Sigmoid colon (tissue), 7 donors: Measurements from ENCODE around the gene KCTD11. TPM values are rescaled to one million over a fixed set of nuclear protein-coding genes. Genes with fewer than 3 reads are reported as not detected.
A peak's percentile ranks its signal among the peaks of the same experiment; 100 is the strongest.

Experiments
- DNase-seq: peaks from one replicate; pipeline ENCODE4 v3.0.0-alpha.2; 2019
- H3K27ac ChIP-seq, 4 donors: fragments of 200-600 bp; sonication (generic); one replicate each; pipeline ENCODE4 v1.5.1; 2016 to 2019; ENCODE audit warnings: mild to moderate bottlenecking in 1 of 4
- H3K27me3 ChIP-seq, 3 donors: fragments of 200-600 bp; sonication (generic); one replicate each; pipeline ENCODE4 v1.5.1; 2019; ENCODE audit warnings: mild to moderate bottlenecking in 1 of 3
- H3K36me3 ChIP-seq, 4 donors: fragments of 200-600 bp; sonication (generic); one replicate each; pipeline ENCODE4 v1.5.1; 2016 to 2019
- H3K4me1 ChIP-seq, 4 donors: fragments of 200-600 bp; sonication (generic); one replicate each; pipeline ENCODE4 v1.5.1; 2017 to 2019
- H3K4me3 ChIP-seq, 4 donors: fragments of 200-600 bp; sonication (generic); one replicate each; pipeline ENCODE4 v1.5.1; 2017 to 2019; ENCODE audit warnings: mild to moderate bottlenecking in 2 of 4, moderate library complexity in 1 of 4
- H3K9me3 ChIP-seq, 4 donors: fragments of 200-600 bp in 3 of 4; sonication (generic) in 3 of 4; one replicate each; pipeline versions ENCODE4 v1.5.1 to v1.6.1; 2013 to 2019
- EP300 ChIP-seq, 4 donors: sonication (generic); formaldehyde crosslinking; IDR thresholded peaks; one replicate each; pipeline ENCODE4 v1.6.1; 2017; ENCODE audit warnings: antibody characterized with exemption in 4 of 4
- POLR2A ChIP-seq, 2 donors: fragments of 450-650 bp; IDR thresholded peaks; one replicate each; pipeline ENCODE4 v1.6.1; 2016; ENCODE audit warnings: antibody characterized with exemption in 2 of 2, mild to moderate bottlenecking in 2 of 2, moderate library complexity in 2 of 2
- POLR2AphosphoS5 ChIP-seq, 4 donors: sonication (generic); formaldehyde crosslinking; IDR thresholded peaks; one replicate each; pipeline ENCODE4 v1.6.1; 2017; ENCODE audit warnings: antibody characterized with exemption in 4 of 4
- WGBS, 2 donors: extraction: QIAGEN DNeasy Blood & Tissue Kit; methylation state at CpG; one replicate each; pipeline ENCODE4 v1.1.7; 2013; 5-methylcytosine and 5-hydroxymethylcytosine counted together
- intact Hi-C: fragments of 100-400 bp; cut with DNase I; formaldehyde crosslinking; loops from one replicate; pipeline ENCODE4 v1.15.1; 2023
- polyA plus RNA-seq, 3 donors: library from polyadenylated mRNA; stranded (reverse); fragments of 200-250 nt; gene quantifications; one replicate each; pipeline ENCODE4 v1.2.3, GENCODE V29; 2013
- total RNA-seq, 4 donors: library from RNA; depleted of rRNA; stranded (reverse); fragments of >200 nt; gene quantifications; one replicate each; pipeline ENCODE4 v1.1.0, GENCODE V29; 2016
- TF ChIP-seq, protein P1 (sequence below), 4 experiments: fragments of 450-650 bp in 3 of 4; fragments of 200-600 bp in 1 of 4; IDR thresholded peaks; one replicate each; pipeline ENCODE4 v1.5.1; 2016 to 2019; ENCODE audit warnings: antibody characterized with exemption in 4 of 4, mild to moderate bottlenecking in 3 of 4, moderate library complexity in 2 of 4
- donor health status: healthy with polysubstance abuse.
- donor health status: Bipolar disorder and iron deficiency.
- donor health status: healthy.

KCTD11 gene
- total and polyA plus RNA-seq, 7 donors, result 4.4 to 11.7 (median 6.2) TPM

DNA sequence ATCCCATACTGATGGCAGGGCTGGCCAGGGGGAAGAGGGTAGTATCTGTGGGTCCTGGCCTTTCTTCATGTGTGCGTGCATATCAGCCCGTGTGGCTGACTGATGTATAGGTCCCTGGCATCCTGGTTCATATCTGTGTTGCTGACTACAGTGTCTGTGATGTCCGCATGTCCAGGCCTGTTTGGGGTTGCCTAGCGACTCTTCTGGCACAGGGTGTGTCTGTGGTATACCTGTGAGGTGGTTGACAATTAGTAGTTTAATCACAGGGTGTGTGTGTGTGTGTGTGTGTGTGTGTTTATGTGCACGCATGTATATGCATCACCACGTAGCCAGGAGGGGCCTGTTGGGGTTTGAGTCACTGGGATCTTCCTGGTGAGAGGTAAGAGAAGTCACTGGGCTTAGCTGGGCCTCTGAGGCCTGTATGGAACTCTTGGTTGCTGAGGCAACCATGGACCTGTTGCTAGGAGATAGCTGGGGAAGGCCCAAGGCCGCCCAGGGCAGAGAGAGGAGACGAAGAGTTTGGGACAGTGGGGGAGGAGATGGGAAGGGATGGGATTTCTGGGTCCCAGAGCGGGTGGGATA lies 2.4 kb downstream of the KCTD11 start:
- H3K4me3 ChIP-seq, result no peak overlapping the region
- no peaks in the 10 kb centered on the region for H3K9me3 ChIP-seq
- no peaks in the 10 kb centered on the region for H3K36me3 ChIP-seq
- TF ChIP-seq EP300 (IDR thresholded peaks at IDR 0.05) (no peak), POLR2AphosphoS5 (IDR thresholded peaks at IDR 0.05) (no peak), POLR2A (IDR thresholded peaks at IDR 0.05) (no peak)
- TF ChIP-seq, protein P1, sequence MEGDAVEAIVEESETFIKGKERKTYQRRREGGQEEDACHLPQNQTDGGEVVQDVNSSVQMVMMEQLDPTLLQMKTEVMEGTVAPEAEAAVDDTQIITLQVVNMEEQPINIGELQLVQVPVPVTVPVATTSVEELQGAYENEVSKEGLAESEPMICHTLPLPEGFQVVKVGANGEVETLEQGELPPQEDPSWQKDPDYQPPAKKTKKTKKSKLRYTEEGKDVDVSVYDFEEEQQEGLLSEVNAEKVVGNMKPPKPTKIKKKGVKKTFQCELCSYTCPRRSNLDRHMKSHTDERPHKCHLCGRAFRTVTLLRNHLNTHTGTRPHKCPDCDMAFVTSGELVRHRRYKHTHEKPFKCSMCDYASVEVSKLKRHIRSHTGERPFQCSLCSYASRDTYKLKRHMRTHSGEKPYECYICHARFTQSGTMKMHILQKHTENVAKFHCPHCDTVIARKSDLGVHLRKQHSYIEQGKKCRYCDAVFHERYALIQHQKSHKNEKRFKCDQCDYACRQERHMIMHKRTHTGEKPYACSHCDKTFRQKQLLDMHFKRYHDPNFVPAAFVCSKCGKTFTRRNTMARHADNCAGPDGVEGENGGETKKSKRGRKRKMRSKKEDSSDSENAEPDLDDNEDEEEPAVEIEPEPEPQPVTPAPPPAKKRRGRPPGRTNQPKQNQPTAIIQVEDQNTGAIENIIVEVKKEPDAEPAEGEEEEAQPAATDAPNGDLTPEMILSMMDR (IDR thresholded peaks at IDR 0.05), result no peak
- H3K4me1 ChIP-seq, result peaks cover 0 to 62% (median 48%) of the 10 kb centered on the region in 4 donors
- intact Hi-C loops, result loop anchor here (2.0 kb wide), 1 partner anchor 206 kb away; the partner anchor contains the start of gene SENP3
- peak overlapping the region; percentile 16 to 99 (median 51) for H3K27ac ChIP-seq
- WGBS, 2 donors, result 59 to 73% methylated on average over 9 of the region's 9 CpGs
- no peak for DNase-seq
- no peaks in the 10 kb centered on the region for H3K27me3 ChIP-seq

DNA sequence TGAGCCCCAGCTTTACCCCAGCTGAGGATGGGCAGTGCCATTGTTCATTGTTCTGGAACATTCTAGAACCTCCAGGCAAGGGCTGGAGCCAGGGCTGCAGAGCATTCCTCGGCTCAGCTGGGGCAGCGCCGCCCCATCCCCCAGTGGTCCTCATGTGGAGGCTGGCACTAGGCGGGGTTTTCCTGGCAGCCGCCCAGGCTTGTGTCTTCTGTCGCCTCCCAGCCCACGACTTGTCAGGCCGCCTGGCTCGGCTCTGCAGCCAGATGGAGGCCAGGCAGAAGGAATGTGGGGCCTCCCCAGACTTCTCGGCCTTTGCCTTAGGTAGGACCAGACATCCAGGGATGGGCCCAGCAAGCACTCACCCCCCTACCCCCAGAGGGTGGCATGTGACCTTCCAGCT lies 3.1 kb downstream of the KCTD11 start, which contains the start of gene TMEM95:
TMEM95 (plus strand) TSS at position 104 of the 400 bp plus-strand sequence; CDS start at position 153, 49 bp downstream.
- TF ChIP-seq POLR2AphosphoS5 (IDR thresholded peaks at IDR 0.05), result peak in 1 of 4 donors; percentile 14
- no peak for TF ChIP-seq EP300 (IDR thresholded peaks at IDR 0.05)
- no peak for TF ChIP-seq POLR2A (IDR thresholded peaks at IDR 0.05)
- TF ChIP-seq, protein P1 (IDR thresholded peaks at IDR 0.05), result no peak
- Histone ChIP-seq H3K4me1 (peaks cover 0 to 55% (median 41%) of the 10 kb centered on the region in 4 donors), H3K4me3 (no peak within 1 kb of the TSS), H3K36me3 (no peaks in the 10 kb centered on the region), H3K9me3 (no peaks in the 10 kb centered on the region), H3K27me3 (no peaks in the 10 kb centered on the region), H3K27ac (peak within 1 kb of the TSS; percentile 41 to 99 (median 51))
- intact Hi-C loops, result loop anchor here (2.0 kb wide), 1 partner anchor 206 kb away; the partner anchor contains the start of gene SENP3
- peak; percentile 78 for DNase-seq
- WGBS, 2 donors, result 64 to 74% methylated on average over 10 of the region's 10 CpGs

DNA sequence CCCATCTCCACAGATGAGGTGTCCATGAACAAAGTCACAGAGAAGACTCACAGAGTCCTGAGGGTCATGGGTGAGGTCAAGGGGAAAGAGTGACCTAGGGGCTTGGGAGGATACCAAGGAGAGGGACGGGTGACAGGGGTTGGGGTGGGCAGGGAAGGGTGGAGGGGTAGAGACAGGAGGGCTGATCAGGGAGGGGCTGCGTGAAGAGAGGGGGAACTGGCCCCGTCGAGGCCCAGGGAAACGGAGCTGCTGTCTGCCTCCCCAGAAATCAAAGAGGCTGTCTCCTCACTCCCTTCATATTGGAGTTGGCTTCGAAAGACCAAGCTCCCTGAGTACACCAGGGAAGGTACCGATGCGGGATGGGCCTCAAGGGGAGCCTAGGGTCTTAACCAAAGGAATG lies 3.6 kb downstream of the KCTD11 start:
- H3K4me1 ChIP-seq, result peaks cover 0 to 50% (median 38%) of the 10 kb centered on the region in 4 donors
- intact Hi-C loops, result loop anchor here (2.0 kb wide), 1 partner anchor 205 kb away; the partner anchor contains the start of gene SENP3
- no peak overlapping the region for H3K4me3 ChIP-seq
- 82% methylated on average over 8 of the region's 8 CpGs for WGBS, 2 donors
- TF ChIP-seq POLR2AphosphoS5 (IDR thresholded peaks at IDR 0.05) (no peak), POLR2A (IDR thresholded peaks at IDR 0.05) (no peak), EP300 (IDR thresholded peaks at IDR 0.05) (no peak)
- TF ChIP-seq, protein P1 (IDR thresholded peaks at IDR 0.05), result no peak
- no peak for DNase-seq
- peak overlapping the region; percentile 41 to 99 (median 51) for H3K27ac ChIP-seq
- no peaks in the 10 kb centered on the region for H3K36me3 ChIP-seq
- no peaks in the 10 kb centered on the region for H3K27me3 ChIP-seq
- H3K9me3 ChIP-seq, result no peaks in the 10 kb centered on the region

DNA sequence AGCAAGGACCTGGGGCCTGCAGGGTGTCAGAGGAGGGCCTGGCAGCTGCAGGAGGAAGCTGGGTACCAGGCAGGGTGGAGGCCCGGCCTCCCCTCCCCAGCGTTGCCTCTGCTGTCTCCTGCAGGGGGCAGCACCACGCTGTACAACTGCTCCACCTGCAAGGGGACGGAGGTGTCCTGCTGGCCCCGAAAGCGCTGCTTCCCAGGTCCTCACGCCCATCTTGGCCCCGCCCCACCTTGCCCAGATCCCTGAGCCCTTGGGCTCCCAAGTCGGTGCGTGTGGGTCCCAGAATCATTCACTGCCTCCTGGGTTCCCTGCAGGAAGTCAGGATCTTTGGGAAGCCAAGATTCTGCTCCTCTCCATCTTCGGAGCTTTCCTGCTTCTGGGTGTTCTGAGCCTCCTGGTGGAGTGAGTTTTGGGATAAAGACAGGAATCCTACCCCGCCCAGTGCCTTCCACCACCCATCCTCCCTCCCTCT lies 4.1 kb downstream of the KCTD11 start:
- Histone ChIP-seq H3K4me3 (no peak overlapping the region), H3K36me3 (no peaks in the 10 kb centered on the region), H3K27me3 (no peaks in the 10 kb centered on the region), H3K9me3 (no peaks in the 10 kb centered on the region), H3K4me1 (peaks cover 0 to 45% (median 38%) of the 10 kb centered on the region in 4 donors), H3K27ac (peak overlapping the region; percentile 41 to 99 (median 51))
- peak; percentile 90 for DNase-seq
- TF ChIP-seq POLR2AphosphoS5 (IDR thresholded peaks at IDR 0.05), result peak in 2 of 4 donors; percentile 15 to 17
- TF ChIP-seq POLR2A (IDR thresholded peaks at IDR 0.05), result no peak
- TF ChIP-seq, protein P1 (IDR thresholded peaks at IDR 0.05), result peak; percentile 81 to 93 (median 86)
- WGBS, 2 donors, result 5 to 10% methylated on average over 12 of the region's 12 CpGs
- intact Hi-C loops, result loop anchor here (1.0 to 2.0 kb wide), 3 partner anchors 39 to 81 kb away; partner anchors contain the start of genes PLSCR3 and TMEM256
